T-cell (primary cell): Measurements from ENCODE around the gene RTRAF. TPM values are rescaled to one million over a fixed set of nuclear protein-coding genes. Genes with fewer than 3 reads are reported as not detected.

Source experiments
- ATAC-seq, 4 experiments: fragments of 200-7000 bp in 3 of 4; fragments of 150-1000 bp in 1 of 4; cut with Tn5 transposase; replicated peaks in 1 of 4; 1 replicate in 3 of 4; 2 replicates in 1 of 4; pipeline ENCODE4 v1.10.0; 2021; ENCODE audit warnings: moderate library complexity in 3 of 4, mild to moderate bottlenecking in 2 of 4, moderate number of reproducible peaks in 1 of 4
- CTCF ChIA-PET, 2 donors: fragments of 300-600 bp; sonication (Branson Sonifier 250); formaldehyde crosslinking; loops; one replicate each; lab custom pipeline; 2022; ENCODE audit warnings: antibody characterized with exemption in 2 of 2; lab: Charles Lee
- POLR2A ChIA-PET, 2 donors: fragments of 300-600 bp; sonication (Branson Sonifier 250); formaldehyde crosslinking; loops; one replicate each; lab custom pipeline; 2022; ENCODE audit warnings: antibody characterized with exemption in 2 of 2; lab: Charles Lee
- DNase-seq, 35 experiments: peaks; one replicate each; pipeline versions ENCODE4 v3.0.0 to v3.0.0-alpha.2; 2013 to 2023
- H3K27ac ChIP-seq: one replicate; pipeline ENCODE4 v1.5.1; 2013; ENCODE audit warnings: low read length
- H3K27me3 ChIP-seq, 2 experiments: replicated peaks in 1 of 2; 1 replicate in 1 of 2; 2 replicates in 1 of 2; pipeline versions ENCODE4 v1.6.1 to v1.7.0; 2013; ENCODE audit warnings: low read length in 1 of 2, mixed read lengths in 1 of 2; ENCODE audit not compliant: control insufficient read depth in 2 of 2, insufficient read depth in 2 of 2; ENCODE audit errors: extremely low read depth in 1 of 2
- H3K36me3 ChIP-seq, 2 donors: 1 replicate in 1 of 2; 2 replicates in 1 of 2; pipeline versions ENCODE4 v1.6.1 to v1.7.0; 2013; ENCODE audit warnings: low read length in 1 of 2; ENCODE audit not compliant: control insufficient read depth in 2 of 2, insufficient read depth in 1 of 2; ENCODE audit errors: extremely low read depth in 1 of 2
- H3K4me1 ChIP-seq, 2 experiments: 1 replicate in 1 of 2; 2 replicates in 1 of 2; pipeline versions ENCODE4 v1.6.1 to v1.7.0; 2013; ENCODE audit warnings: low read length in 2 of 2, mixed read lengths in 1 of 2; ENCODE audit not compliant: insufficient read depth in 2 of 2, control insufficient read depth in 1 of 2; ENCODE audit errors: extremely low read depth in 1 of 2
- H3K4me3 ChIP-seq, 2 donors: 1 replicate in 1 of 2; 2 replicates in 1 of 2; pipeline versions ENCODE4 v1.5.1 to v1.7.0; 2013; ENCODE audit warnings: mild to moderate bottlenecking in 2 of 2, low read length in 1 of 2, moderate library complexity in 1 of 2; ENCODE audit not compliant: control insufficient read depth in 1 of 2; ENCODE audit errors: extremely low read depth in 1 of 2
- H3K9me3 ChIP-seq: 2 replicates; pipeline ENCODE4 v1.7.0; 2013
- H3K27ac Mint-ChIP-seq, 2 donors: one replicate each; pipeline ENCODE4 v1.8.0; 2020 to 2021; ENCODE audit warnings: mild to moderate bottlenecking in 2 of 2, mixed read lengths in 2 of 2
- H3K27me3 Mint-ChIP-seq, 2 donors: one replicate each; pipeline ENCODE4 v1.8.0; 2021 to 2022; ENCODE audit warnings: mixed read lengths in 2 of 2
- H3K36me3 Mint-ChIP-seq: one replicate; pipeline ENCODE4 v1.8.0; 2021; ENCODE audit warnings: mixed read lengths
- H3K4me1 Mint-ChIP-seq, 3 donors: one replicate each; pipeline ENCODE4 v1.8.0; 2020 to 2022; ENCODE audit warnings: mixed read lengths in 3 of 3, mild to moderate bottlenecking in 1 of 3
- H3K4me3 Mint-ChIP-seq, 3 donors: one replicate each; pipeline ENCODE4 v1.8.0; 2020 to 2022; ENCODE audit warnings: mild to moderate bottlenecking in 3 of 3, mixed read lengths in 3 of 3, moderate library complexity in 3 of 3
- H3K9me3 Mint-ChIP-seq, 3 donors: one replicate each; pipeline ENCODE4 v1.8.0; 2020 to 2022; ENCODE audit warnings: mixed read lengths in 3 of 3
- WGBS: methylation state at CpG from one replicate; pipeline ENCODE4 v1.1.5; 2013; ENCODE audit warnings: missing lambda C conversion rate; ENCODE audit not compliant: insufficient coverage; 5-methylcytosine and 5-hydroxymethylcytosine counted together
- total RNA-seq, 35 experiments: library from RNA in 6 of 35; stranded (reverse) in 6 of 35; fragments of 120-200 nt in 1 of 35; gene quantifications; one replicate each; pipeline versions ENCODE4 v1.2.1 to v1.2.4 and lab custom pipeline; 2013 to 2026

RTRAF gene
- total RNA-seq, 5 donors from 2014 or later (not counting 1 experiment from before 2014, with no cell fraction given): 97.4 to 139 (median 110) TPM

- Mint-ChIP-seq H3K4me3 (no peak overlapping the region), H3K27me3 (peaks cover 8 to 15% of the 10 kb centered on the region in 2 donors), H3K27ac (no peak overlapping the region), H3K4me1 (no peaks in the 10 kb centered on the region), H3K9me3 (no peaks in the 10 kb centered on the region), H3K36me3 (peaks cover 2% of the 10 kb centered on the region)
- POLR2A ChIA-PET: no interaction called here
- DNase-seq: no peak
- ATAC-seq: no peak
- H3K9me3 ChIP-seq: no peaks in the 10 kb centered on the region
- no peak overlapping the region for H3K27ac ChIP-seq
- peaks cover 0 to 8% of the 10 kb centered on the region in 2 experiments for H3K27me3 ChIP-seq
- CTCF ChIA-PET: interaction anchor here in 1 of 2 donors (0.6 kb wide), 1 partner anchor 183 kb away, joined by 3 read pairs; no protein-coding TSS in a partner anchor
- WGBS: no CpG with 5 or more reads among the region's 2 CpGs
- H3K4me3 ChIP-seq: no peak overlapping the region
- no peaks in the 10 kb centered on the region for H3K4me1 ChIP-seq
- H3K36me3 ChIP-seq: no peaks in the 10 kb centered on the region
Observed at GRCh38 chr14:52051871-52052270, 62.5 kb downstream of the RTRAF start.

- peaks cover 8 to 15% of the 10 kb centered on the region in 2 donors for H3K27me3 Mint-ChIP-seq
- ATAC-seq (no peak), DNase-seq (no peak)
- ChIA-PET CTCF (no interaction called here), POLR2A (no interaction called here)
- no peak overlapping the region for H3K4me3 ChIP-seq
- peaks cover 0 to 8% of the 10 kb centered on the region in 2 experiments for H3K27me3 ChIP-seq
- WGBS: 85% methylated on average over 7 of the region's 7 CpGs
- peaks cover 2% of the 10 kb centered on the region for H3K36me3 Mint-ChIP-seq
- H3K9me3 ChIP-seq: no peaks in the 10 kb centered on the region
- H3K27ac Mint-ChIP-seq: no peak overlapping the region
- no peak overlapping the region for H3K4me3 Mint-ChIP-seq
- H3K4me1 ChIP-seq: no peaks in the 10 kb centered on the region
- H3K9me3 Mint-ChIP-seq: no peaks in the 10 kb centered on the region
- H3K27ac ChIP-seq: no peak overlapping the region
- no peaks in the 10 kb centered on the region for H3K36me3 ChIP-seq
- no peaks in the 10 kb centered on the region for H3K4me1 Mint-ChIP-seq
Observed at GRCh38 chr14:52052288-52052943, 63.1 kb downstream of the RTRAF start.

- H3K4me1 Mint-ChIP-seq: no peaks in the 10 kb centered on the region
- ATAC-seq: no peak
- no peak overlapping the region for H3K4me3 ChIP-seq
- no peak overlapping the region for H3K27ac ChIP-seq
- no peaks in the 10 kb centered on the region for H3K9me3 ChIP-seq
- ChIA-PET CTCF (no interaction called here), POLR2A (no interaction called here)
- H3K27me3 Mint-ChIP-seq: peaks cover 8 to 15% of the 10 kb centered on the region in 2 donors
- H3K27me3 ChIP-seq: peaks cover 0 to 8% of the 10 kb centered on the region in 2 experiments
- DNase-seq: no peak
- no peaks in the 10 kb centered on the region for H3K9me3 Mint-ChIP-seq
- no peak overlapping the region for H3K27ac Mint-ChIP-seq
- no peaks in the 10 kb centered on the region for H3K4me1 ChIP-seq
- no peak overlapping the region for H3K4me3 Mint-ChIP-seq
- 90% methylated on average over 5 of the region's 5 CpGs for WGBS
- peaks cover 2% of the 10 kb centered on the region for H3K36me3 Mint-ChIP-seq
- H3K36me3 ChIP-seq: no peaks in the 10 kb centered on the region
Observed at GRCh38 chr14:52053044-52053443, 63.7 kb downstream of the RTRAF start.

GRCh38 chr14:52054678-52055077 is 65.3 kb downstream of the RTRAF start:
- no peak for ATAC-seq
- ChIA-PET CTCF (no interaction called here), POLR2A (interaction anchor here in 1 of 2 donors (0.6 kb wide), 1 partner anchor 8 kb away, joined by 7 read pairs; no protein-coding TSS in a partner anchor)
- Mint-ChIP-seq H3K9me3 (no peaks in the 10 kb centered on the region), H3K27ac (no peak overlapping the region), H3K4me3 (no peak overlapping the region), H3K4me1 (no peaks in the 10 kb centered on the region), H3K27me3 (peaks cover 8 to 15% of the 10 kb centered on the region in 2 donors), H3K36me3 (peaks cover 2% of the 10 kb centered on the region)
- no peak overlapping the region for H3K27ac ChIP-seq
- DNase-seq: no peak
- WGBS: no CpG with 5 or more reads among the region's 1 CpG
- no peak overlapping the region for H3K4me3 ChIP-seq
- H3K36me3 ChIP-seq: no peaks in the 10 kb centered on the region
- H3K27me3 ChIP-seq: peaks cover 0 to 8% of the 10 kb centered on the region in 2 experiments
- no peaks in the 10 kb centered on the region for H3K4me1 ChIP-seq
- no peaks in the 10 kb centered on the region for H3K9me3 ChIP-seq

GRCh38 chr14:52055167-52055566 is 65.8 kb downstream of the RTRAF start:
- Mint-ChIP-seq H3K36me3 (peaks cover 2% of the 10 kb centered on the region), H3K9me3 (no peaks in the 10 kb centered on the region), H3K27ac (no peak overlapping the region), H3K4me1 (no peaks in the 10 kb centered on the region), H3K4me3 (no peak overlapping the region), H3K27me3 (peaks cover 8 to 15% of the 10 kb centered on the region in 2 donors)
- H3K36me3 ChIP-seq: no peaks in the 10 kb centered on the region
- POLR2A ChIA-PET: interaction anchor here in 1 of 2 donors (0.6 kb wide), 1 partner anchor 9 kb away, joined by 7 read pairs; no protein-coding TSS in a partner anchor
- no peak overlapping the region for H3K4me3 ChIP-seq
- CTCF ChIA-PET: no interaction called here
- no peaks in the 10 kb centered on the region for H3K9me3 ChIP-seq
- H3K4me1 ChIP-seq: no peaks in the 10 kb centered on the region
- DNase-seq (no peak), ATAC-seq (no peak)
- H3K27me3 ChIP-seq: peaks cover 0 to 8% of the 10 kb centered on the region in 2 experiments
- WGBS: no CpG with 5 or more reads among the region's 2 CpGs
- no peak overlapping the region for H3K27ac ChIP-seq

GRCh38 chr14:52058341-52058740 is 69.0 kb downstream of the RTRAF start:
- no peaks in the 10 kb centered on the region for H3K36me3 ChIP-seq
- peaks cover 0 to 8% of the 10 kb centered on the region in 2 experiments for H3K27me3 ChIP-seq
- no peak overlapping the region for H3K27ac Mint-ChIP-seq
- no peaks in the 10 kb centered on the region for H3K9me3 Mint-ChIP-seq
- DNase-seq (no peak), ATAC-seq (no peak)
- H3K4me3 Mint-ChIP-seq: no peak overlapping the region
- no peaks in the 10 kb centered on the region for H3K4me1 Mint-ChIP-seq
- no peaks in the 10 kb centered on the region for H3K36me3 Mint-ChIP-seq
- no peaks in the 10 kb centered on the region for H3K4me1 ChIP-seq
- 100% methylated on average over 2 of the region's 3 CpGs for WGBS
- CTCF ChIA-PET: no interaction called here
- H3K9me3 ChIP-seq: no peaks in the 10 kb centered on the region
- no peak overlapping the region for H3K27ac ChIP-seq
- POLR2A ChIA-PET: no interaction called here
- peaks cover 5 to 16% of the 10 kb centered on the region in 2 donors for H3K27me3 Mint-ChIP-seq
- no peak overlapping the region for H3K4me3 ChIP-seq
